Forelimb muscle (tissue), 1 donor: Measurements from ENCODE around the gene GOPC. TPM values are rescaled to one million over a fixed set of nuclear protein-coding genes. Genes with fewer than 3 reads are reported as not detected.

Experiments
- DNase-seq: peaks from one replicate; pipeline ENCODE4 v3.0.0-alpha.2; 2013; ENCODE audit warnings: low read depth
- polyA plus RNA-seq: library from polyadenylated mRNA; unstranded; fragments of 120-200 nt; gene quantifications from one replicate; pipeline ENCODE4 v1.2.1, GENCODE V29; 2013; ENCODE audit not compliant: insufficient read length

GOPC gene
- polyA plus RNA-seq, 1 donor = 44.4 TPM

DNA sequence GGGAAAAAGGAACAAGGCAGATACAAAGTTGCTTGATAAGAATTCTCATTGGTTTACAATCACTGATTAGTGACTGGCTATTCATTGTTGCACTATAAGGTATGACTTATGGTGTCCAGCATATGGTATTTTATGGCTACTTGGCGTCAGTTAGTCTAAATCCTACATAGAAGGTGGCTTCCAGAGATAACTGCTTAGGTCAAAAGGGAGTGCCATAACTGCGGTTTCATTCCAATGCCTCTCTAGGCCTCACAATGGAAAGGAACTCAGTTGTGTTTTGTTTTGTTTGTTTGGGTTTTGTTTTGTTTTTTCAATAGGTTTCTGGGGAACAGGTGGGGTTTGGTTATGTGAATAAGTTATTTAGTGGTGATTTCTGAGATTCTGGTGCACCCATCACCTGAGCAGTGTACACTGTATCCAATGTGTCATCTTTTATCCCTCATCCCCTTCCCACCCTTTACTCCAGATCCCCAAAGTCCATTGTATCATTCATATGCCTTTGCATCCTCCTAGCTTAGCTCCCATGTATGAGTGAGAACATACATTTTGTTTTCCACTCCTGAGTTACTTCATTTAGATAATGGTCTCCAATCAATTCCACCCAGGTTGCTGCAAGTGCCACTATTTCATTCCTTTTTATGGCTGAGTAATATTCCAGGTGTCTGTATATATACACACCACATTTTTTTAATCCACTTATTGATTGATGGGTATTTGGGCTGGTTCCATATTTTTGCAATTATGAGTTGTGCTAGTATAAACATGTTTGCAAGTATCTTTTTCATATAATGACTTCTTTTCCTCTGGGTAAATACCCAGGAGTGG, 7.0 kb downstream of the GOPC start:
- DNase-seq = no peak

DNA sequence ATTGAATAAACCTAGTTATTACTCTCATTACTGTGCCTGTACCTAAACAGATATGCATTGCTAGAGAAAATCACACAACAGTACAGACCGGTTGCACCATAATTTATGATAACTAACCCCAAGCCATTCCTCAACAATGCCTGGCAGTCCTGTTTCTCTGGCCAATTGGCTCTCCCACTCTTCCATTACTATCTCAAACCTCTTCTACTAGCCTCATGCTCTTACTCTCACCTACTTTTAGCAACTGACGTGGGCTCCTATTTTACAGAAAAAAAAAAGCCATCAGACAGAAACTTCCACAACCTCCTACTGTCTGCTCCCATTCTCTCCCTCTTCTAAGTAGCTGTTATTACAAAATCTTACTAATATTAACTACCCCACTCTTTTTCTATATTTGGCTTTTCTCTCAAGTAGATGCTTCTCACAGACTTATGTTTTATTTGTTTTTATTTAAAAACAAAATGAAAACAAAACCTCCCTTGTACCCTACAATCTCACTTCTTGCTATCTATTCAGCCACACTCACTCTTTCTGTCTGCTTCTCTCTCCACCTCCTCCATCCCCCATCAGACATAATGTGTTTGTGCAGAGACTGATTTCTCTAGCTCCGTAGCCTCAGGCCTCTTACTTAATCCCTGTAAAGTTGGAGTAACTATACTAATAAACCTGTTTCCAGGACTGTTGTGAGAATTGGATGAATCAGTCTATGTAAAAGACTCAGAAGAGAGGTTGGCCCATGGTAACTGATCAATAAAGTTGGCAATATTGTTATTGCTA, 9.1 kb downstream of the GOPC start:
- no peak for DNase-seq

GRCh38 chr6:117591405-117591804, 10.9 kb downstream of the GOPC start:
- DNase-seq = no peak

GRCh38 chr6:117590447-117590846, 11.9 kb downstream of the GOPC start:
- no peak for DNase-seq

- no peak for DNase-seq
Observed at GRCh38 chr6:117585647-117586046, 16.7 kb downstream of the GOPC start.

DNA sequence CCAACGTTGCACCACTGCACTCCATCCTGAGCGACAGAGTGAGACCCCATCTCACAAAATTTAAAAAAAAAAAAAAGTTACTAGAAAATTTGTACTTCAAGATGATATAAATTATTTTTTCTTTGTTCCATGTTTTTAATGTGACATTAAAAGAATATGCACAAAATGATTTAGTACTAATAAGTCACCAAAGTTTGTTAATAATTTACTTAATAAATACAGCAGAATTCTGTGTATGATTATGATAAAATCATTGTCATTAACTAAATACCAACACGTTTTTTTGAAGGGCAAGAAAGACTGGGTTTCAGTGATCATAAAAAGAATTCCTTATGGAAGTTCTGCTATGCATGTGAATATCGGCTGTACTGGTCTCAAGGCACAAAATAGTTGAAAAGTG, 28.1 kb downstream of the GOPC start:
- DNase-seq = no peak

DNA sequence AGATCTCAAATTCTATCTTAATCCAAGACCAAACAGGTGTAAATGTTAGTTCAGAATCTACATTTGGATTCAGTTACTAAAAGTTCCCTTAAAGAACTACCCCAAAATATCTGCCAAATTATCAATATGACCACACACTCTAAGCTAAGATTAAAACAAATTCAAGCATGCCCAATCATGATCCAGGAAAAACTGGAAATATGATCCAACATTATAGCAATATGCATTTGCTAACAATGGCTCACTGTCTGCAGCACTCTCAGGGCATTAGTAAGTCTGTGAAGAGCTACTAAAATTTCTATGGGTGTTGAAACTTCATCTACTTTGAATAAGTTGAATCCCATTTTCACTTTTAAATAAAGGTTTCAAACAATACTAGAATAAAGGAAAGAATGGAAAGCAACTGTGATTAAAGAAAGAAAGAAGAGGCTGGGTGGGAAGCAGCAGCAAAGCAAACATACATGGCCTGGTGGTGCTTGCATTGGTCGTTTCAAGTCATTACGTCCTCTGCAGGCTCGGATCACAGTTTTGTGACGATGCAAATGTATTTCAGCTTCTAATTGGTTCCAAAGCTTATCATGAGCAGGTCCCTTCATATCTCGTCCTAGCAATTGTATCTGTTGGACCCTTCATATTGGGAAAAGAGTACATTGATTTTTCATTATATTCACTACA, 29.2 kb downstream of the GOPC start:
- no peak for DNase-seq

- no peak for DNase-seq
Observed at GRCh38 chr6:117568831-117569410, 33.4 kb downstream of the GOPC start.

DNA sequence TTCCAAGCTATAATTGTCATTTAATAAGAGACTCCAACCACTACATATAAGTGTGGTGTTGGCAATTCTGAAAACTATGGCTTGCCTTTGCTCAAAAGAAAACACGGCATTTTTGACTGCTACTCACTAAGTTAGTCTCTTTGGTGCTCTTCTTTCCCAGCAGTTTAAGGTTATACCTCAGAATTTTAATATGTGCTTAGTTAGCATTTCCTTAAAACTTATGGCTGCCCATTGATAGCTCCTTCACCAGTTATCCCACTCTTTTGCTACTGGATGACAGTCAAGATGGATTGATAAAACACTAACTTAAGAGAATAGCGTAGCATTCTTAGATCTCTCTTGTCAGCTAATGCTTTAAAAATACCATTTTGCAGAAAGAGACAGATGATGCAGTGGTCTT, 34.1 kb downstream of the GOPC start:
- DNase-seq = no peak

- DNase-seq = no peak
Observed at GRCh38 chr6:117564681-117565080, 37.6 kb downstream of the GOPC start.

GRCh38 chr6:117561128-117561527, 41.2 kb downstream of the GOPC start:
- no peak for DNase-seq

DNA sequence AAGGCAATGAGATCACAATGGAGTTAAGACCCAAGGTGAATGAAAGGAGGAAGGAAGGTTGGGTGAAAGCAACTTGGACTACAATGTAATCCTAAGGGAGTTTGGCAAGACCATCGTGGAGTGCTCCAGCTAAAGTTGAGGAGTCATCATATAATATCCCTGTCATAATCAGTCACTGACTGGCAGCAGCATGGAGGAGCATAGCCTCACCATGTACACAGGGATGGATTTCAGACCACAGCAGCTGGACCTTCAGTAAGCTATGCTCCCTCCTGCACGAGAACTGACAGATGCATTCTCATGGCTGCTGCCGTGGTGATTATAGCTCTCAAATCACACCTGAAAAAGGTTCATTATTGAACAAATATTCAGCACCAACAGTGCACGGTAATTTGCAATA, 43.0 kb downstream of the GOPC start:
- DNase-seq = no peak

DNA sequence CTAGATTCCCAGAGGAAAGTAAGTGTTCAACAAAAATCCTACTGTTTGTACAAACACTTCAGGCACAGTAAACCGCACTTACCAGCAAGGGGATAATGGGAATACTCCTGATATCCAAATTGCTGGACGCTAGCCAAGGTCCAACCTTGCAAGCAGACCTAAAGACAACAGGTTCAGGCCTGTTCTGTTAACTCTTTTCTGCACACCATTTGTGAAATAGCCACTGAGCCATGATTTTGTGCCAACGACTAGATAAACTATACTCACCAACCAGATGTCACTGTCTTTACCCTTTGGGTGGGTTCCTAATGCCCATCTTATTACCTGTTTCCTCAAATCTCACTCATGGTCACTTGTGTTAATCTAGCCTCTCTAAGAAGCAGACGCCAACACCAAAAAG, 43.5 kb downstream of the GOPC start:
- no peak for DNase-seq

DNA sequence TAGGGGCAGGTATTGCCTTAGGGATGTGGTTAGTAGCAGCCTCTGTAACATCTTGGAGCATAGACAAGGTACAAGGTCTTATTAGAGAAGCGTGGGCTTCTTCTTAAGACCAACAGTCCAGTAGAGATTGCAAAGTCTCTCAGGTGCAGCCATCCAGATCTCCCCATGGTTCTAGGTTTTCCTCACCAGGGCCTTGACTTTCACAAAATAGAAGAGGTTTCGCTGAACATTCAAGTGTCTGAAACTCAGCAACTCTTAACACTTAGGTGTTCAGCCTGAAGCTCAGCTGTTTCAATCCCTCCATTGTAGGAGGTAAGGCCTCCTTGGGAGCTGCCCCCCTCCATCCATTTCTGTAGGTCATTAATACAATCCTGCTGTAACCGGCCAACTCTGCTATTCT, 44.4 kb downstream of the GOPC start:
- DNase-seq = no peak

- no peak for DNase-seq
Observed at GRCh38 chr6:117555882-117556498, 46.3 kb downstream of the GOPC start.

GRCh38 chr6:117555262-117555849, 47.0 kb downstream of the GOPC start:
- DNase-seq = no peak

GRCh38 chr6:117553142-117553541, 49.2 kb downstream of the GOPC start:
- no peak for DNase-seq

DNA sequence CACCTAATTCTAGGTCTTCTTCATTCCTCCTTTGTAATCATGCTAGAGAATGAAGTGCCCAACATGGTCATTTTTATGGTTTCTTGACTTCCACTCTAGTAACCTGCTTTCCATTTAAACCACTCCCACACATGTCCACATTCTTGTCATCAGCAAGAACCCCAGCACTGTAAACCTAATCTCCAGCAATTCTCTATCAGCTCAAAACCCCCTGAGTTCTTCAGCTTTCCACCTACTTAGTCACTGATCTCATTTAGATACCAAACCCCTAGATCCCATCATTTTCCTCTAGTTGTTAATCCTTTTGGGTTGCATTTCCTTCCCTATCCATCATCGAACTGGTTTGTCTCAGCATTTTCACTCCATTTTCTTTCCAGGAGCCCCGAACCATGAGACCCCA, 49.7 kb downstream of the GOPC start:
- DNase-seq = no peak

DNA sequence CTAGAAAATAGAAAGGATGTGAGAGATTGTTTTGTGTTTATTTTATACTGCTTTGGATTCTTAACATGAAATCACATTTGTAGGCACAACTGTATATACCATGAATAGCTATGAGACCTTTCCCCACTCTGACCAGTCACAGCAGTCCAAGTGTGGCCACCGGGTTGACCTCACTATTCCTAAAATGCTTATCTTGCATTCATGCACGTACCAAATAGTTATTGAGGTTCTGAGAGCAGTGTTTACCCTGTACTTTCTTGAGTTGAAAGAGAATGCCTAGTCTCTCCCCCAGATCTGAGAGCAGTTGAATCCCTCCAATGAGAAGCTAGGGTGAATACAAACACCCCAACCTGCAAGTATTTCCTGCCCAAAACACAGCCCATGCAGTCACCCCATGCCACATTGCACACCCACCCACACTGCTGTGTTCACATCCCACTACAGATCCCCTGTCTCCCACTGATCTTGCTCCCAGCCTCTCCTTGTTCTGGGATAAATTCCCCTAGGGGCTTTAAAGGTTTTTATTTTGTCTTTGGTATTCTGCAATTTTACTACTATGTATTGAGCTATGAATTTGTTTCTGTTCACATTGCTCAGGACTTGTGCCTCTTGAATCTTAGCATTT, 51.6 kb downstream of the GOPC start:
- DNase-seq = no peak

- no peak for DNase-seq
Observed at GRCh38 chr6:117550078-117550600, 52.2 kb downstream of the GOPC start.

- DNase-seq = no peak
Observed at GRCh38 chr6:117549611-117550010, 52.7 kb downstream of the GOPC start.
